HepG2 (cell line): Measurements from ENCODE around the gene C1orf35. TPM values are rescaled to one million over a fixed set of nuclear protein-coding genes. Genes with fewer than 3 reads are reported as not detected.

Experiments used
- AKAP8 ChIP-seq: sonication (generic); formaldehyde crosslinking; IDR thresholded peaks from 2 replicates; pipeline ENCODE4 v1.5.1; 2020; ENCODE audit warnings: mild to moderate bottlenecking, missing genetic modification reagents
- ARHGAP35 ChIP-seq: sonication (generic); formaldehyde crosslinking; IDR thresholded peaks from 2 replicates; pipeline ENCODE4 v1.9.0; 2022; ENCODE audit warnings: mild to moderate bottlenecking, inconsistent platforms, moderate library complexity, missing genetic modification reagents, borderline replicate concordance
- ATF2 ChIP-seq: sonication (generic); formaldehyde crosslinking; IDR thresholded peaks from 2 replicates; pipeline ENCODE4 v1.4.0; 2020; ENCODE audit warnings: missing genetic modification reagents
- POGZ ChIP-seq: sonication (generic); formaldehyde crosslinking; IDR thresholded peaks from 2 replicates; pipeline ENCODE4 v1.4.0; 2020; ENCODE audit warnings: mild to moderate bottlenecking, missing genetic modification reagents
- PRPF4 ChIP-seq: fragments of 200-400 bp; formaldehyde crosslinking; IDR thresholded peaks from 2 replicates; pipeline ENCODE4 v1.6.1; 2016; ENCODE audit warnings: low read length, low read depth; ENCODE audit not compliant: poor library complexity, severe bottlenecking
- SRY ChIP-seq: sonication (generic); formaldehyde crosslinking; IDR thresholded peaks from 2 replicates; pipeline ENCODE4 v1.8.0; 2022; ENCODE audit warnings: mild to moderate bottlenecking, missing genetic modification reagents
- YY1 ChIP-seq: IDR thresholded peaks from 2 replicates; pipeline ENCODE4 v1.6.1; 2011; ENCODE audit warnings: low read length, low read depth, moderate library complexity, mild to moderate bottlenecking; ENCODE audit not compliant: insufficient read depth, insufficient replicate concordance
- ZNF256 ChIP-seq: sonication (generic); formaldehyde crosslinking; conservative IDR thresholded peaks from 2 replicates; pipeline ENCODE4 v1.4.0; 2020; ENCODE audit warnings: missing genetic modification reagents
- ZNF274 ChIP-seq: sonication (generic); formaldehyde crosslinking; IDR thresholded peaks from 2 replicates; pipeline ENCODE4 v1.5.1; 2020; ENCODE audit warnings: mild to moderate bottlenecking, missing genetic modification reagents
- ZNF564 ChIP-seq: sonication (generic); formaldehyde crosslinking; IDR thresholded peaks from 2 replicates; pipeline ENCODE4 v1.8.1; 2023; ENCODE audit warnings: mild to moderate bottlenecking, missing genetic modification reagents
- ZNF580 ChIP-seq: IDR thresholded peaks from 2 replicates; pipeline ENCODE4 v1.6.1; 2016; ENCODE audit warnings: low read depth, borderline replicate concordance
- ZNF597 ChIP-seq: sonication (generic); formaldehyde crosslinking; IDR thresholded peaks from 2 replicates; pipeline ENCODE4 v1.5.0; 2020; ENCODE audit warnings: missing genetic modification reagents
- ZNF724P ChIP-seq: sonication (generic); formaldehyde crosslinking; IDR thresholded peaks from 2 replicates; pipeline ENCODE4 v1.8.0; 2022; ENCODE audit warnings: missing genetic modification reagents, borderline replicate concordance
- ZNF75D ChIP-seq: sonication (generic); formaldehyde crosslinking; IDR thresholded peaks from 2 replicates; pipeline ENCODE4 v1.8.1; 2023; ENCODE audit warnings: missing genetic modification reagents, mild to moderate bottlenecking, borderline replicate concordance
- ZNF775 ChIP-seq: sonication (generic); formaldehyde crosslinking; IDR thresholded peaks from 2 replicates; pipeline ENCODE4 v1.4.0; 2020; ENCODE audit warnings: missing genetic modification reagents, mild to moderate bottlenecking, moderate library complexity, borderline replicate concordance
- ZNF777 ChIP-seq: sonication (generic); formaldehyde crosslinking; IDR thresholded peaks from 2 replicates; pipeline ENCODE4 v1.4.0; 2020; ENCODE audit warnings: missing genetic modification reagents
- polyA plus RNA-seq, 8 experiments: library from polyadenylated mRNA; depleted of rRNA in 3 of 8; stranded (reverse) in 7 of 8; unstranded in 1 of 8; fragments of >200 nt; fragmentation: Illumina TruSeq in 4 of 8; extraction: Trizol in 4 of 8; gene quantifications; 2 replicates each; pipeline versions ENCODE4 v1.2.1 to v1.2.3, GENCODE V29; 2011 to 2016; ENCODE audit warnings: low read depth in 4 of 8, missing spikeins in 1 of 8, mixed read lengths in 1 of 8; ENCODE audit not compliant: insufficient read depth in 1 of 8
- total RNA-seq, 5 experiments: library from RNA; depleted of rRNA; stranded (reverse); fragments of >200 nt; fragmentation: Illumina TruSeq; extraction: Trizol; gene quantifications; 2 replicates each; pipeline ENCODE4 v1.2.3, GENCODE V29; 2016; ENCODE audit warnings: low read depth in 1 of 5
- TF ChIP-seq, protein P1 (sequence below): sonication (generic); formaldehyde crosslinking; IDR thresholded peaks from 2 replicates; pipeline ENCODE4 v1.4.0; 2020; ENCODE audit warnings: mild to moderate bottlenecking, missing genetic modification reagents
- TF ChIP-seq, protein P2 (sequence below): sonication (generic); formaldehyde crosslinking; IDR thresholded peaks from 2 replicates; pipeline ENCODE4 v1.8.1; 2023; ENCODE audit warnings: mild to moderate bottlenecking, missing genetic modification reagents
- TF ChIP-seq, protein P3 (sequence below), 2 experiments: fragments of 450-650 bp in 1 of 2; sonication (generic) in 1 of 2; formaldehyde crosslinking; IDR thresholded peaks; 2 replicates each; pipeline versions ENCODE4 v1.5.0 to v1.8.0; 2020 to 2022; ENCODE audit warnings: mild to moderate bottlenecking in 1 of 2, missing genetic modification reagents in 1 of 2
- TF ChIP-seq, protein P4 (sequence below): sonication (generic); formaldehyde crosslinking; IDR thresholded peaks from 2 replicates; pipeline ENCODE4 v1.4.0; 2020; ENCODE audit warnings: mild to moderate bottlenecking, missing genetic modification reagents

C1orf35 gene
- total and polyA plus RNA-seq, 2 of the 13 experiments (the other 11 are each of a cell fraction or from before 2014, with no cell fraction given) = 8.1 to 19.3 TPM

- TF ChIP-seq, protein P1, sequence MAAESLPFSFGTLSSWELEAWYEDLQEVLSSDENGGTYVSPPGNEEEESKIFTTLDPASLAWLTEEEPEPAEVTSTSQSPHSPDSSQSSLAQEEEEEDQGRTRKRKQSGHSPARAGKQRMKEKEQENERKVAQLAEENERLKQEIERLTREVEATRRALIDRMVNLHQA = no peak
- no peak for TF ChIP-seq ZNF597 (CRISPR knock-in tag)
- no peak for TF ChIP-seq ZNF777 (CRISPR knock-in tag)
- TF ChIP-seq ZNF564 (CRISPR knock-in tag) = peak; percentile 85; the same call in 1 of the 2 replicates
- TF ChIP-seq ZNF256 (CRISPR knock-in tag) = no peak; the same call in 1 of the 2 replicates
- TF ChIP-seq, protein P2, sequence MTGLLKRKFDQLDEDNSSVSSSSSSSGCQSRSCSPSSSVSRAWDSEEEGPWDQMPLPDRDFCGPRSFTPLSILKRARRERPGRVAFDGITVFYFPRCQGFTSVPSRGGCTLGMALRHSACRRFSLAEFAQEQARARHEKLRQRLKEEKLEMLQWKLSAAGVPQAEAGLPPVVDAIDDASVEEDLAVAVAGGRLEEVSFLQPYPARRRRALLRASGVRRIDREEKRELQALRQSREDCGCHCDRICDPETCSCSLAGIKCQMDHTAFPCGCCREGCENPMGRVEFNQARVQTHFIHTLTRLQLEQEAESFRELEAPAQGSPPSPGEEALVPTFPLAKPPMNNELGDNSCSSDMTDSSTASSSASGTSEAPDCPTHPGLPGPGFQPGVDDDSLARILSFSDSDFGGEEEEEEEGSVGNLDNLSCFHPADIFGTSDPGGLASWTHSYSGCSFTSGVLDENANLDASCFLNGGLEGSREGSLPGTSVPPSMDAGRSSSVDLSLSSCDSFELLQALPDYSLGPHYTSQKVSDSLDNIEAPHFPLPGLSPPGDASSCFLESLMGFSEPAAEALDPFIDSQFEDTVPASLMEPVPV (CRISPR knock-in tag) = peak; percentile 73
- TF ChIP-seq PRPF4 = no peak
- TF ChIP-seq, protein P3, sequence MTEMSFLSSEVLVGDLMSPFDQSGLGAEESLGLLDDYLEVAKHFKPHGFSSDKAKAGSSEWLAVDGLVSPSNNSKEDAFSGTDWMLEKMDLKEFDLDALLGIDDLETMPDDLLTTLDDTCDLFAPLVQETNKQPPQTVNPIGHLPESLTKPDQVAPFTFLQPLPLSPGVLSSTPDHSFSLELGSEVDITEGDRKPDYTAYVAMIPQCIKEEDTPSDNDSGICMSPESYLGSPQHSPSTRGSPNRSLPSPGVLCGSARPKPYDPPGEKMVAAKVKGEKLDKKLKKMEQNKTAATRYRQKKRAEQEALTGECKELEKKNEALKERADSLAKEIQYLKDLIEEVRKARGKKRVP (CRISPR knock-in tag; IDR thresholded peaks at IDR 0.05) = peak in 1 of 2 experiments; percentile 91; a peak in 2 of 4 replicates
- no peak; the same call in 1 of the 2 replicates for TF ChIP-seq ARHGAP35 (CRISPR knock-in tag)
- peak; percentile 95 for TF ChIP-seq ATF2 (CRISPR knock-in tag)
- peak; percentile 46 for TF ChIP-seq YY1
- TF ChIP-seq ZNF775 (CRISPR knock-in tag) = no peak
- no peak; the same call in 1 of the 2 replicates for TF ChIP-seq AKAP8 (CRISPR knock-in tag)
- TF ChIP-seq ZNF724P (CRISPR knock-in tag) = peak; percentile 91
- TF ChIP-seq, protein P4, sequence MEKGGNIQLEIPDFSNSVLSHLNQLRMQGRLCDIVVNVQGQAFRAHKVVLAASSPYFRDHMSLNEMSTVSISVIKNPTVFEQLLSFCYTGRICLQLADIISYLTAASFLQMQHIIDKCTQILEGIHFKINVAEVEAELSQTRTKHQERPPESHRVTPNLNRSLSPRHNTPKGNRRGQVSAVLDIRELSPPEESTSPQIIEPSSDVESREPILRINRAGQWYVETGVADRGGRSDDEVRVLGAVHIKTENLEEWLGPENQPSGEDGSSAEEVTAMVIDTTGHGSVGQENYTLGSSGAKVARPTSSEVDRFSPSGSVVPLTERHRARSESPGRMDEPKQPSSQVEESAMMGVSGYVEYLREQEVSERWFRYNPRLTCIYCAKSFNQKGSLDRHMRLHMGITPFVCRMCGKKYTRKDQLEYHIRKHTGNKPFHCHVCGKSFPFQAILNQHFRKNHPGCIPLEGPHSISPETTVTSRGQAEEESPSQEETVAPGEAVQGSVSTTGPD (CRISPR knock-in tag) = no peak
- peak; percentile 86 for TF ChIP-seq SRY
- TF ChIP-seq ZNF75D = no peak
- TF ChIP-seq POGZ (CRISPR knock-in tag) = peak; percentile 96
- TF ChIP-seq ZNF274 (CRISPR knock-in tag) = peak; percentile 84; the same call in 1 of the 2 replicates
- peak; percentile 88 for TF ChIP-seq ZNF580 (CRISPR knock-in tag)
Measured at GRCh38 chr1:228109073-228109961, 6.2 kb upstream of the C1orf35 start, which contains the start of gene MRPL55 (continued).
